B cell (primary cell): ENCODE results near the gene ZNRD2. TPM values are rescaled to one million over a fixed set of nuclear protein-coding genes. Genes with fewer than 3 reads are reported as not detected.

ENCODE experiments used
- ATAC-seq: fragments of 200-7000 bp; cut with Tn5 transposase; one replicate; pipeline ENCODE4 v1.10.0; 2021; ENCODE audit warnings: low read depth, mild to moderate bottlenecking, moderate number of reproducible peaks, moderate library complexity
- CTCF ChIA-PET: fragments of 350-600 bp; sonication (Branson Sonifier 250); formaldehyde crosslinking; loops from one replicate; lab custom pipeline; 2021; ENCODE audit warnings: antibody characterized with exemption, inconsistent platforms; lab: Charles Lee
- POLR2A ChIA-PET: fragments of 350-600 bp; sonication (Branson Sonifier 250); formaldehyde crosslinking; loops from one replicate; lab custom pipeline; 2021; ENCODE audit warnings: antibody characterized with exemption; lab: Charles Lee
- DNase-seq: peaks from one replicate; pipeline ENCODE4 v3.0.0; 2013
- H2AFZ ChIP-seq: 2 replicates; pipeline ENCODE4 v1.6.1; 2012; ENCODE audit warnings: mild to moderate bottlenecking, low read depth, low read length; ENCODE audit not compliant: insufficient read depth, poor library complexity, severe bottlenecking
- H3K27ac ChIP-seq, 2 donors: 1 replicate in 1 of 2; 2 replicates in 1 of 2; pipeline ENCODE4 v1.5.1; 2012 to 2013; ENCODE audit warnings: low read length in 2 of 2, mild to moderate bottlenecking in 2 of 2, moderate library complexity in 1 of 2
- H3K27me3 ChIP-seq, 4 experiments: fragments of 200-600 bp in 1 of 4; sonication (generic) in 1 of 4; replicated peaks in 1 of 4; 1 replicate in 2 of 4; 2 replicates in 2 of 4; pipeline versions ENCODE4 v1.6.1 to v1.7.0; 2013 to 2016; ENCODE audit warnings: low read length in 3 of 4, mild to moderate bottlenecking in 2 of 4, mixed read lengths in 1 of 4, moderate library complexity in 1 of 4; ENCODE audit not compliant: insufficient read depth in 4 of 4, control insufficient read depth in 3 of 4; ENCODE audit errors: control extremely low read depth in 1 of 4
- H3K36me3 ChIP-seq, 2 experiments: replicated peaks in 1 of 2; 1 replicate in 1 of 2; 2 replicates in 1 of 2; pipeline versions ENCODE4 v1.6.1 to v1.7.1; 2013; ENCODE audit warnings: low read length in 1 of 2; ENCODE audit not compliant: insufficient read depth in 2 of 2, control insufficient read depth in 1 of 2; ENCODE audit errors: control extremely low read depth in 1 of 2, extremely low read depth in 1 of 2
- H3K4me1 ChIP-seq, 2 donors: fragments of 200-600 bp in 1 of 2; sonication (generic) in 1 of 2; 1 replicate in 1 of 2; 2 replicates in 1 of 2; pipeline versions ENCODE4 v1.5.1 to v1.6.1; 2013 to 2017; ENCODE audit warnings: low read length in 2 of 2; ENCODE audit not compliant: control insufficient read depth in 2 of 2, insufficient read depth in 2 of 2
- H3K4me2 ChIP-seq: replicated peaks from 2 replicates; pipeline ENCODE3; 2012; ENCODE audit warnings: mild to moderate bottlenecking, low read depth, low read length; ENCODE audit not compliant: poor library complexity, severe bottlenecking
- H3K4me3 ChIP-seq, 5 experiments: fragments of 200-600 bp in 1 of 5; sonication (generic) in 1 of 5; 1 replicate in 3 of 5; 2 replicates in 2 of 5; pipeline versions ENCODE4 v1.5.1 to v1.7.0; 2011 to 2016; ENCODE audit warnings: low read length in 4 of 5, mild to moderate bottlenecking in 4 of 5, low read depth in 2 of 5, control low read depth in 1 of 5, moderate library complexity in 1 of 5; ENCODE audit not compliant: insufficient read depth in 1 of 5; ENCODE audit errors: control extremely low read depth in 1 of 5, extremely low read depth in 1 of 5
- H3K79me2 ChIP-seq: fragments of 200-600 bp; sonication (generic); one replicate; pipeline ENCODE4 v1.6.0; 2016; ENCODE audit warnings: low read length; ENCODE audit not compliant: control insufficient read depth, insufficient read depth
- H3K9ac ChIP-seq: fragments of 200-600 bp; sonication (generic); 2 replicates; pipeline ENCODE4 v1.6.1; 2017; ENCODE audit warnings: mild to moderate bottlenecking, low read length, moderate library complexity
- H3K9me3 ChIP-seq, 3 donors: one replicate each; pipeline versions ENCODE4 v1.6.1 to v1.7.1; 2013; ENCODE audit warnings: low read length in 2 of 3; ENCODE audit not compliant: control insufficient read depth in 2 of 3, insufficient read depth in 1 of 3; ENCODE audit errors: control extremely low read depth in 1 of 3
- H4K20me1 ChIP-seq: 2 replicates; pipeline ENCODE4 v1.6.0; 2012; ENCODE audit warnings: mild to moderate bottlenecking, low read length; ENCODE audit not compliant: insufficient read depth, control insufficient read depth, poor library complexity, severe bottlenecking
- H3K27ac Mint-ChIP-seq: one replicate; pipeline ENCODE4 v1.8.0; 2021; ENCODE audit warnings: mixed read lengths
- H3K27me3 Mint-ChIP-seq: one replicate; pipeline ENCODE4 v1.8.0; 2021; ENCODE audit warnings: mixed read lengths
- H3K4me1 Mint-ChIP-seq: one replicate; pipeline ENCODE4 v1.8.0; 2021; ENCODE audit warnings: mixed read lengths
- H3K4me3 Mint-ChIP-seq: one replicate; pipeline ENCODE4 v1.8.0; 2021; ENCODE audit warnings: mixed read lengths
- H3K9me3 Mint-ChIP-seq: one replicate; pipeline ENCODE4 v1.8.0; 2022; ENCODE audit warnings: mixed read lengths; ENCODE audit not compliant: insufficient read depth
- CTCF ChIP-seq: fragments of 200-600 bp; IDR thresholded peaks from one replicate; pipeline ENCODE4 v1.8.0; 2022; ENCODE audit warnings: antibody characterized with exemption, mild to moderate bottlenecking
- EZH2 ChIP-seq: IDR thresholded peaks from 2 replicates; pipeline ENCODE4 v1.6.1; 2012; ENCODE audit warnings: borderline replicate concordance, low read depth, mild to moderate bottlenecking, moderate library complexity, low read length; ENCODE audit not compliant: insufficient read depth, poor library complexity, severe bottlenecking
- WGBS: methylation state at CpG from one replicate; pipeline ENCODE4 v1.1.5; 2013; ENCODE audit warnings: missing lambda C conversion rate; ENCODE audit not compliant: insufficient coverage; 5-methylcytosine and 5-hydroxymethylcytosine counted together
- intact Hi-C: fragments of 100-400 bp; cut with micrococcal nuclease; formaldehyde crosslinking; loops from one replicate; pipeline ENCODE4 v1.10.0; 2022
- polyA plus RNA-seq: library from polyadenylated mRNA; depleted of rRNA; stranded (reverse); fragments of >200 nt; gene quantifications from 2 replicates; pipeline ENCODE4 v1.2.3, GENCODE V29; 2012
- total RNA-seq, 2 donors: library from RNA; stranded (reverse); fragments of 120-200 nt in 1 of 2; gene quantifications; 1 replicate in 1 of 2; 2 replicates in 1 of 2; pipeline versions ENCODE4 v1.2.3 to v1.2.4, GENCODE V29; 2013 to 2022

The ZNRD2 gene
- total and polyA plus RNA-seq, 2 donors (not counting 1 experiment from before 2014, with no cell fraction given), result 22.1 to 112 TPM

GRCh38 chr11:65529475-65530156 is 40.7 kb upstream of the ZNRD2 start:
- TF ChIP-seq CTCF, result no peak
- TF ChIP-seq EZH2, result no peak
- H3K9me3 Mint-ChIP-seq, result no peaks in the 10 kb centered on the region
- no peaks in the 10 kb centered on the region for H3K27me3 Mint-ChIP-seq
- H3K4me1 Mint-ChIP-seq, result peaks cover 16% of the 10 kb centered on the region
- ChIA-PET POLR2A (interaction anchor here (0.6 kb wide), 1 partner anchor 22 kb away, joined by 6 read pairs; no protein-coding TSS in a partner anchor), CTCF (interaction anchor here (0.6 to 1.6 kb wide), 3 partner anchors 11 to 504 kb away, joined by 4 to 5 read pairs (median 4); no protein-coding TSS in a partner anchor)
- H3K4me1 ChIP-seq, result peaks cover 12 to 13% of the 10 kb centered on the region in 2 donors
- 97% methylated on average over 9 of the region's 10 CpGs for WGBS
- no peak overlapping the region for H3K4me3 Mint-ChIP-seq
- intact Hi-C loops, result loop anchor here (10.0 kb wide), 1 partner anchor 485 kb away; the partner anchor contains the start of gene SAC3D1
- peaks cover 25% of the 10 kb centered on the region for H4K20me1 ChIP-seq
- peaks cover 0 to 51% of the 10 kb centered on the region in 2 experiments for H3K36me3 ChIP-seq
- no peak overlapping the region for H3K4me2 ChIP-seq
- DNase-seq, result no peak
- H3K27ac Mint-ChIP-seq, result no peak overlapping the region
- peaks cover 37% of the 10 kb centered on the region for H3K79me2 ChIP-seq
- H3K27ac ChIP-seq, result no peak overlapping the region
- H3K9ac ChIP-seq, result no peak overlapping the region
- H3K27me3 ChIP-seq, result no peaks in the 10 kb centered on the region
- H3K9me3 ChIP-seq, result no peaks in the 10 kb centered on the region
- no peak for ATAC-seq
- H3K4me3 ChIP-seq, result no peak overlapping the region
- no peak overlapping the region for H2AFZ ChIP-seq

- H3K27me3 ChIP-seq, result no peaks in the 10 kb centered on the region
- H4K20me1 ChIP-seq, result peaks cover 23% of the 10 kb centered on the region
- no peak overlapping the region for H2AFZ ChIP-seq
- H3K4me1 ChIP-seq, result peaks cover 12 to 13% of the 10 kb centered on the region in 2 donors
- POLR2A ChIA-PET, result no interaction called here
- H3K9me3 ChIP-seq, result no peaks in the 10 kb centered on the region
- peaks cover 16% of the 10 kb centered on the region for H3K4me1 Mint-ChIP-seq
- 89% methylated on average over 5 of the region's 5 CpGs for WGBS
- CTCF ChIA-PET, result interaction anchor here (1.4 to 2.2 kb wide), 3 partner anchors 11 to 420 kb away, joined by 3 to 8 read pairs (median 4); no protein-coding TSS in a partner anchor
- H3K4me3 ChIP-seq, result no peak overlapping the region
- ATAC-seq (no peak), DNase-seq (no peak)
- no peak overlapping the region for H3K9ac ChIP-seq
- no peak overlapping the region for H3K4me3 Mint-ChIP-seq
- H3K79me2 ChIP-seq, result peaks cover 37% of the 10 kb centered on the region
- H3K36me3 ChIP-seq, result peaks cover 0 to 52% of the 10 kb centered on the region in 2 experiments
- H3K27ac ChIP-seq, result no peak overlapping the region
- H3K27ac Mint-ChIP-seq, result no peak overlapping the region
- H3K27me3 Mint-ChIP-seq, result no peaks in the 10 kb centered on the region
- TF ChIP-seq CTCF, result peak; percentile 13
- no peak for TF ChIP-seq EZH2
- no peak overlapping the region for H3K4me2 ChIP-seq
- intact Hi-C loops, result no loop called here
- H3K9me3 Mint-ChIP-seq, result no peaks in the 10 kb centered on the region
Measured at GRCh38 chr11:65530157-65530496, 40.1 kb upstream of the ZNRD2 start.
